H1 (cell line): ENCODE results near the gene ADAMTS17. TPM values are rescaled to one million over a fixed set of nuclear protein-coding genes. Genes with fewer than 3 reads are reported as not detected.

Experiments
- CTCF ChIA-PET: fragments of 300-600 bp; sonication (Branson Sonifier 250); formaldehyde crosslinking; loops from one replicate; lab custom pipeline; 2021; ENCODE audit not compliant: partially characterized antibody; lab: Charles Lee
- POLR2A ChIA-PET: fragments of 300-600 bp; sonication (Branson Sonifier 250); formaldehyde crosslinking; loops from one replicate; lab custom pipeline; 2021; ENCODE audit warnings: inconsistent platforms; ENCODE audit not compliant: partially characterized antibody; lab: Charles Lee
- DNase-seq, 2 experiments: peaks; one replicate each; pipeline versions ENCODE4 v3.0.0 to v3.0.0-alpha.2; 2010 to 2022; ENCODE audit warnings: low spot score in 2 of 2, low read depth in 1 of 2, mixed read lengths in 1 of 2
- FAIRE-seq: peaks from 2 replicates; lab custom pipeline; 2011; peaks lifted over from hg19 to GRCh38; lab: Jason Lieb, UNC
- H2AFZ ChIP-seq: 2 replicates; pipeline ENCODE4 v1.8.1; 2012; ENCODE audit warnings: low read length, inconsistent platforms
- H2AK5ac ChIP-seq: 2 replicates; pipeline ENCODE4 v1.6.1; 2013; ENCODE audit warnings: low read depth, low read length
- H2BK120ac ChIP-seq: replicated peaks from 2 replicates; pipeline ENCODE3; 2013; ENCODE audit warnings: low read depth, low read length, inconsistent platforms
- H2BK12ac ChIP-seq: 2 replicates; pipeline ENCODE4 v1.6.1; 2013; ENCODE audit warnings: low read depth, low read length
- H2BK15ac ChIP-seq: 2 replicates; pipeline ENCODE4 v1.6.1; 2013; ENCODE audit warnings: low read length
- H2BK20ac ChIP-seq: 2 replicates; pipeline ENCODE4 v1.6.1; 2013; ENCODE audit warnings: low read length
- H2BK5ac ChIP-seq: 2 replicates; pipeline ENCODE4 v1.6.1; 2013; ENCODE audit warnings: low read depth, low read length
- H3K14ac ChIP-seq: 2 replicates; pipeline ENCODE4 v1.6.1; 2013; ENCODE audit warnings: inconsistent platforms; ENCODE audit not compliant: insufficient read length
- H3K18ac ChIP-seq: 2 replicates; pipeline ENCODE4 v1.6.1; 2013; ENCODE audit warnings: low read length; ENCODE audit errors: extremely low read depth
- H3K23ac ChIP-seq: 2 replicates; pipeline ENCODE4 v1.6.1; 2013; ENCODE audit warnings: inconsistent platforms; ENCODE audit not compliant: insufficient read length
- H3K23me2 ChIP-seq: 2 replicates; pipeline ENCODE4 v1.6.1; 2013; ENCODE audit warnings: low read depth, low read length
- H3K27ac ChIP-seq: 2 replicates; pipeline ENCODE4 v1.6.1; 2011; ENCODE audit warnings: low read depth, low read length, inconsistent platforms
- H3K27me3 ChIP-seq, 4 experiments: replicated peaks in 1 of 4; 1 replicate in 1 of 4; 2 replicates in 3 of 4; pipeline versions ENCODE4 v1.6.1 to v1.8.1; 2011 to 2013; ENCODE audit warnings: low read length in 3 of 4, mild to moderate bottlenecking in 3 of 4, inconsistent platforms in 2 of 4, mixed read lengths in 2 of 4, moderate library complexity in 1 of 4; ENCODE audit not compliant: control insufficient read depth in 3 of 4, insufficient read depth in 3 of 4; ENCODE audit errors: extremely low read depth in 1 of 4
- H3K36me3 ChIP-seq, 4 experiments: 2 replicates each; pipeline versions ENCODE4 v1.6.1 to v1.8.1; 2011 to 2013; ENCODE audit warnings: mild to moderate bottlenecking in 4 of 4, low read length in 3 of 4, moderate library complexity in 2 of 4, control low read depth in 1 of 4, inconsistent platforms in 1 of 4; ENCODE audit not compliant: insufficient read depth in 4 of 4, control insufficient read depth in 2 of 4
- H3K4ac ChIP-seq: replicated peaks from 2 replicates; pipeline ENCODE3; 2013; ENCODE audit warnings: low read length, low read depth, mixed read lengths, inconsistent platforms; ENCODE audit not compliant: insufficient read length
- H3K4me1 ChIP-seq, 4 experiments: replicated peaks in 1 of 4; 1 replicate in 1 of 4; 2 replicates in 3 of 4; pipeline versions ENCODE4 v1.6.1 to v1.8.1; 2011 to 2013; ENCODE audit warnings: low read length in 3 of 4, inconsistent platforms in 2 of 4, mixed read lengths in 1 of 4; ENCODE audit not compliant: insufficient read depth in 4 of 4, control insufficient read depth in 3 of 4
- H3K4me2 ChIP-seq, 2 experiments: 2 replicates each; pipeline versions ENCODE4 v1.6.1 to v1.8.1; 2011 to 2013; ENCODE audit warnings: low read depth in 2 of 2, low read length in 2 of 2, control low read depth in 1 of 2, inconsistent platforms in 1 of 2, mild to moderate bottlenecking in 1 of 2; ENCODE audit not compliant: insufficient read depth in 1 of 2
- H3K4me3 ChIP-seq, 4 experiments: fragments of 200-600, 300-600 bp in 1 of 4; sonication (generic), shearing (Covaris generic), sonication (Bioruptor Twin) in 1 of 4; 2 replicates each; pipeline versions ENCODE4 v1.5.1 to v1.8.1; 2011 to 2016; ENCODE audit warnings: low read length in 4 of 4, low read depth in 3 of 4, control low read depth in 2 of 4, inconsistent platforms in 2 of 4, mild to moderate bottlenecking in 2 of 4, mixed read lengths in 1 of 4, moderate library complexity in 1 of 4; ENCODE audit not compliant: insufficient read depth in 2 of 4; ENCODE audit errors: extremely low read depth in 1 of 4
- H3K56ac ChIP-seq: replicated peaks from 2 replicates; pipeline ENCODE3; 2013; ENCODE audit warnings: low read depth, mild to moderate bottlenecking, mixed read lengths, low read length, inconsistent platforms; ENCODE audit not compliant: insufficient read length
- H3K79me1 ChIP-seq: 2 replicates; pipeline ENCODE4 v1.6.1; 2013; ENCODE audit warnings: low read depth, low read length, control low read depth
- H3K79me2 ChIP-seq, 2 experiments: 2 replicates each; pipeline versions ENCODE4 v1.6.1 to v1.8.1; 2012 to 2013; ENCODE audit warnings: low read length in 2 of 2, mild to moderate bottlenecking in 2 of 2, inconsistent platforms in 1 of 2; ENCODE audit not compliant: insufficient read depth in 2 of 2, control insufficient read depth in 1 of 2
- H3K9ac ChIP-seq, 4 experiments: replicated peaks in 1 of 4; 1 replicate in 1 of 4; 2 replicates in 3 of 4; pipeline versions ENCODE4 v1.6.1 to v1.8.1; 2011 to 2013; ENCODE audit warnings: low read depth in 3 of 4, low read length in 3 of 4, control low read depth in 2 of 4, mild to moderate bottlenecking in 2 of 4, moderate library complexity in 2 of 4, inconsistent platforms in 1 of 4; ENCODE audit errors: extremely low read depth in 1 of 4
- H3K9me3 ChIP-seq, 2 experiments: 2 replicates each; pipeline versions ENCODE4 v1.6.1 to v1.8.1; 2012 to 2013; ENCODE audit warnings: mild to moderate bottlenecking in 2 of 2, moderate library complexity in 2 of 2, control low read depth in 1 of 2, inconsistent platforms in 1 of 2, low read depth in 1 of 2, low read length in 1 of 2, mixed read lengths in 1 of 2; ENCODE audit not compliant: insufficient read depth in 2 of 2
- H4K20me1 ChIP-seq, 2 experiments: replicated peaks in 1 of 2; 2 replicates each; pipeline versions ENCODE3 to v1.8.1; 2011 to 2013; ENCODE audit warnings: inconsistent platforms in 2 of 2, low read length in 2 of 2, mild to moderate bottlenecking in 1 of 2; ENCODE audit not compliant: insufficient read depth in 2 of 2, control insufficient read depth in 1 of 2
- H4K5ac ChIP-seq: 2 replicates; pipeline ENCODE4 v1.6.1; 2013; ENCODE audit warnings: low read length, low read depth, mixed read lengths, inconsistent platforms; ENCODE audit not compliant: insufficient read length
- H4K8ac ChIP-seq: 2 replicates; pipeline ENCODE4 v1.8.0; 2013; ENCODE audit warnings: mild to moderate bottlenecking, moderate library complexity, low read length, inconsistent platforms; ENCODE audit not compliant: insufficient read depth; ENCODE audit errors: extremely low read depth
- H4K91ac ChIP-seq: replicated peaks from 2 replicates; pipeline ENCODE3; 2013; ENCODE audit warnings: low read length, mixed read lengths, inconsistent platforms; ENCODE audit not compliant: insufficient read length
- CHD2 ChIP-seq: IDR thresholded peaks from 2 replicates; pipeline ENCODE4 v1.6.1; 2012; ENCODE audit warnings: low read length, improper control_type of control experiment
- JUN ChIP-seq: IDR thresholded peaks from 2 replicates; pipeline ENCODE4 v1.6.1; 2011; ENCODE audit warnings: low read depth, mild to moderate bottlenecking, improper control_type of control experiment, low read length
- KDM1A ChIP-seq: fragments of 200-600, 300-600 bp; sonication (generic); IDR thresholded peaks from 2 replicates; pipeline ENCODE4 v1.7.1; 2016; ENCODE audit warnings: mild to moderate bottlenecking, low read length, borderline replicate concordance
- POU5F1 ChIP-seq: IDR thresholded peaks from 2 replicates; pipeline ENCODE4 v1.6.1; 2011; ENCODE audit warnings: low read depth, mild to moderate bottlenecking, low read length, moderate library complexity
- SAP30 ChIP-seq: fragments of 300-600 bp; sonication (generic); IDR thresholded peaks from 2 replicates; pipeline ENCODE4 v1.7.1; 2012; ENCODE audit warnings: low read length, moderate library complexity, mild to moderate bottlenecking, inconsistent platforms; ENCODE audit not compliant: insufficient read depth, insufficient replicate concordance
- SP1 ChIP-seq: IDR thresholded peaks from 2 replicates; pipeline ENCODE4 v1.6.1; 2011; ENCODE audit warnings: low read depth, low read length
- SRF ChIP-seq: IDR thresholded peaks from 2 replicates; pipeline ENCODE4 v1.6.1; 2011; ENCODE audit warnings: mild to moderate bottlenecking, low read depth, low read length, moderate library complexity
- TCF12 ChIP-seq: IDR thresholded peaks from 2 replicates; pipeline ENCODE4 v1.6.1; 2011; ENCODE audit warnings: low read depth, mild to moderate bottlenecking, low read length
- USF2 ChIP-seq: IDR thresholded peaks from 2 replicates; pipeline ENCODE4 v1.6.1; 2011; ENCODE audit warnings: low read length, improper control_type of control experiment
- whole genome bisulfite sequencing, 2 experiments: shearing (Covaris generic) in 1 of 2; methylation state at CpG; one replicate each; pipeline versions ENCODE4 v1.1.6 to v1.1.7; 2013 to 2015; ENCODE audit warnings: low lambda C conversion rate in 2 of 2, mixed read lengths in 2 of 2, inconsistent platforms in 1 of 2, low coverage in 1 of 2, missing lambda C conversion rate in 1 of 2; ENCODE audit not compliant: insufficient replicate concordance in 2 of 2, insufficient coverage in 1 of 2, insufficient read length in 1 of 2; ENCODE audit errors: extremely low coverage in 1 of 2, missing lambda C conversion rate in 1 of 2; 5-methylcytosine and 5-hydroxymethylcytosine counted together
- polyA plus RNA-seq, 7 experiments: library from polyadenylated mRNA; depleted of rRNA in 3 of 7; stranded (reverse) in 5 of 7; unstranded in 2 of 7; fragments of >200 nt in 5 of 7; fragments of 200-250 nt in 2 of 7; gene quantifications; 1 replicate in 5 of 7; 2 replicates in 1 of 7; 4 replicates in 1 of 7; pipeline versions ENCODE4 v1.2.1 to v1.2.3, GENCODE V29; 2011 to 2013; ENCODE audit warnings: missing spikeins in 2 of 7, mixed read lengths in 2 of 7
- total RNA-seq: library from RNA; stranded (reverse); fragmentation: NEBNext Ultra II Directional; extraction: Animal tissue kit (Norgen Biotek cat#: 25700); gene quantifications from 2 replicates; pipeline ENCODE4 v1.2.1, GENCODE V29; 2021

Gene ADAMTS17
- total and polyA plus RNA-seq, 2 of the 8 experiments (the other 6 are each of a cell fraction or from before 2014, with no cell fraction given): 0.51 to 1.7 TPM

- H4K20me1 ChIP-seq: no peaks in the 10 kb centered on the region
- H3K4ac ChIP-seq: no peak overlapping the region
- H2BK12ac ChIP-seq: no peak overlapping the region
- WGBS, 2 experiments: 91% methylated on average over 2 of the region's 2 CpGs; no CpG with 5 or more reads in 1 of the 2 experiments
- no peak overlapping the region for H3K9ac ChIP-seq
- no peak overlapping the region for H4K8ac ChIP-seq
- no peak overlapping the region for H2AFZ ChIP-seq
- no peak overlapping the region for H3K18ac ChIP-seq
- no peak overlapping the region for H3K23ac ChIP-seq
- no peak for FAIRE-seq
- H2BK120ac ChIP-seq: no peak overlapping the region
- H3K9me3 ChIP-seq: peaks cover 12 to 15% of the 10 kb centered on the region in 2 experiments; a peak in 3 of 4 replicates
- H3K79me2 ChIP-seq: no peaks in the 10 kb centered on the region
- no peak overlapping the region for H3K4me2 ChIP-seq
- no peaks in the 10 kb centered on the region for H3K4me1 ChIP-seq
- H2BK15ac ChIP-seq: no peak overlapping the region
- ChIA-PET POLR2A (no interaction called here), CTCF (interaction anchor here (1.3 kb wide), 1 partner anchor 12 kb away, joined by 3 read pairs; no protein-coding TSS in a partner anchor)
- no peak for TF ChIP-seq TCF12
- TF ChIP-seq USF2: no peak
- TF ChIP-seq SP1: no peak
- TF ChIP-seq JUN: no peak
- no peak for TF ChIP-seq POU5F1
- TF ChIP-seq KDM1A: no peak
- no peak for TF ChIP-seq SAP30
- TF ChIP-seq SRF: no peak
- no peak for TF ChIP-seq CHD2
- no peak overlapping the region for H2AK5ac ChIP-seq
- H3K27me3 ChIP-seq: no peaks in the 10 kb centered on the region
- no peak overlapping the region for H2BK5ac ChIP-seq
- no peaks in the 10 kb centered on the region for H3K79me1 ChIP-seq
- no peak overlapping the region for H4K91ac ChIP-seq
- H3K36me3 ChIP-seq: no peaks in the 10 kb centered on the region
- H3K4me3 ChIP-seq: no peak overlapping the region
- H3K23me2 ChIP-seq: no peaks in the 10 kb centered on the region
- no peak for DNase-seq
- no peak overlapping the region for H3K56ac ChIP-seq
- no peak overlapping the region for H4K5ac ChIP-seq
- no peak overlapping the region for H2BK20ac ChIP-seq
- H3K14ac ChIP-seq: no peak overlapping the region
- H3K27ac ChIP-seq: no peak overlapping the region
These were observed 292.3 kb downstream of the ADAMTS17 start for GRCh38 chr15:100049483-100049882.
